B cell (primary cell): Measurements from ENCODE around the gene CDC42SE2. TPM values are rescaled to one million over a fixed set of nuclear protein-coding genes. Genes with fewer than 3 reads are reported as not detected.

Experiments
- ATAC-seq: fragments of 200-7000 bp; cut with Tn5 transposase; one replicate; pipeline ENCODE4 v1.10.0; 2021; ENCODE audit warnings: low read depth, mild to moderate bottlenecking, moderate number of reproducible peaks, moderate library complexity
- CTCF ChIA-PET: fragments of 350-600 bp; sonication (Branson Sonifier 250); formaldehyde crosslinking; loops from one replicate; lab custom pipeline; 2021; ENCODE audit warnings: antibody characterized with exemption, inconsistent platforms; lab: Charles Lee
- POLR2A ChIA-PET: fragments of 350-600 bp; sonication (Branson Sonifier 250); formaldehyde crosslinking; loops from one replicate; lab custom pipeline; 2021; ENCODE audit warnings: antibody characterized with exemption; lab: Charles Lee
- DNase-seq: peaks from one replicate; pipeline ENCODE4 v3.0.0; 2013
- H2AFZ ChIP-seq: 2 replicates; pipeline ENCODE4 v1.6.1; 2012; ENCODE audit warnings: mild to moderate bottlenecking, low read depth, low read length; ENCODE audit not compliant: insufficient read depth, poor library complexity, severe bottlenecking
- H3K27ac ChIP-seq, 2 donors: 1 replicate in 1 of 2; 2 replicates in 1 of 2; pipeline ENCODE4 v1.5.1; 2012 to 2013; ENCODE audit warnings: low read length in 2 of 2, mild to moderate bottlenecking in 2 of 2, moderate library complexity in 1 of 2
- H3K27me3 ChIP-seq, 4 experiments: fragments of 200-600 bp in 1 of 4; sonication (generic) in 1 of 4; replicated peaks in 1 of 4; 1 replicate in 2 of 4; 2 replicates in 2 of 4; pipeline versions ENCODE4 v1.6.1 to v1.7.0; 2013 to 2016; ENCODE audit warnings: low read length in 3 of 4, mild to moderate bottlenecking in 2 of 4, mixed read lengths in 1 of 4, moderate library complexity in 1 of 4; ENCODE audit not compliant: insufficient read depth in 4 of 4, control insufficient read depth in 3 of 4; ENCODE audit errors: control extremely low read depth in 1 of 4
- H3K36me3 ChIP-seq, 2 experiments: replicated peaks in 1 of 2; 1 replicate in 1 of 2; 2 replicates in 1 of 2; pipeline versions ENCODE4 v1.6.1 to v1.7.1; 2013; ENCODE audit warnings: low read length in 1 of 2; ENCODE audit not compliant: insufficient read depth in 2 of 2, control insufficient read depth in 1 of 2; ENCODE audit errors: control extremely low read depth in 1 of 2, extremely low read depth in 1 of 2
- H3K4me1 ChIP-seq, 2 donors: fragments of 200-600 bp in 1 of 2; sonication (generic) in 1 of 2; 1 replicate in 1 of 2; 2 replicates in 1 of 2; pipeline versions ENCODE4 v1.5.1 to v1.6.1; 2013 to 2017; ENCODE audit warnings: low read length in 2 of 2; ENCODE audit not compliant: control insufficient read depth in 2 of 2, insufficient read depth in 2 of 2
- H3K4me2 ChIP-seq: replicated peaks from 2 replicates; pipeline ENCODE3; 2012; ENCODE audit warnings: mild to moderate bottlenecking, low read depth, low read length; ENCODE audit not compliant: poor library complexity, severe bottlenecking
- H3K4me3 ChIP-seq, 5 experiments: fragments of 200-600 bp in 1 of 5; sonication (generic) in 1 of 5; 1 replicate in 3 of 5; 2 replicates in 2 of 5; pipeline versions ENCODE4 v1.5.1 to v1.7.0; 2011 to 2016; ENCODE audit warnings: low read length in 4 of 5, mild to moderate bottlenecking in 4 of 5, low read depth in 2 of 5, control low read depth in 1 of 5, moderate library complexity in 1 of 5; ENCODE audit not compliant: insufficient read depth in 1 of 5; ENCODE audit errors: control extremely low read depth in 1 of 5, extremely low read depth in 1 of 5
- H3K79me2 ChIP-seq: fragments of 200-600 bp; sonication (generic); one replicate; pipeline ENCODE4 v1.6.0; 2016; ENCODE audit warnings: low read length; ENCODE audit not compliant: control insufficient read depth, insufficient read depth
- H3K9ac ChIP-seq: fragments of 200-600 bp; sonication (generic); 2 replicates; pipeline ENCODE4 v1.6.1; 2017; ENCODE audit warnings: mild to moderate bottlenecking, low read length, moderate library complexity
- H3K9me3 ChIP-seq, 3 donors: one replicate each; pipeline versions ENCODE4 v1.6.1 to v1.7.1; 2013; ENCODE audit warnings: low read length in 2 of 3; ENCODE audit not compliant: control insufficient read depth in 2 of 3, insufficient read depth in 1 of 3; ENCODE audit errors: control extremely low read depth in 1 of 3
- H4K20me1 ChIP-seq: 2 replicates; pipeline ENCODE4 v1.6.0; 2012; ENCODE audit warnings: mild to moderate bottlenecking, low read length; ENCODE audit not compliant: insufficient read depth, control insufficient read depth, poor library complexity, severe bottlenecking
- H3K27ac Mint-ChIP-seq: one replicate; pipeline ENCODE4 v1.8.0; 2021; ENCODE audit warnings: mixed read lengths
- H3K27me3 Mint-ChIP-seq: one replicate; pipeline ENCODE4 v1.8.0; 2021; ENCODE audit warnings: mixed read lengths
- H3K4me1 Mint-ChIP-seq: one replicate; pipeline ENCODE4 v1.8.0; 2021; ENCODE audit warnings: mixed read lengths
- H3K4me3 Mint-ChIP-seq: one replicate; pipeline ENCODE4 v1.8.0; 2021; ENCODE audit warnings: mixed read lengths
- H3K9me3 Mint-ChIP-seq: one replicate; pipeline ENCODE4 v1.8.0; 2022; ENCODE audit warnings: mixed read lengths; ENCODE audit not compliant: insufficient read depth
- CTCF ChIP-seq: fragments of 200-600 bp; IDR thresholded peaks from one replicate; pipeline ENCODE4 v1.8.0; 2022; ENCODE audit warnings: antibody characterized with exemption, mild to moderate bottlenecking
- EZH2 ChIP-seq: IDR thresholded peaks from 2 replicates; pipeline ENCODE4 v1.6.1; 2012; ENCODE audit warnings: borderline replicate concordance, low read depth, mild to moderate bottlenecking, moderate library complexity, low read length; ENCODE audit not compliant: insufficient read depth, poor library complexity, severe bottlenecking
- WGBS: methylation state at CpG from one replicate; pipeline ENCODE4 v1.1.5; 2013; ENCODE audit warnings: missing lambda C conversion rate; ENCODE audit not compliant: insufficient coverage; 5-methylcytosine and 5-hydroxymethylcytosine counted together
- intact Hi-C: fragments of 100-400 bp; cut with micrococcal nuclease; formaldehyde crosslinking; loops from one replicate; pipeline ENCODE4 v1.10.0; 2022
- polyA plus RNA-seq: library from polyadenylated mRNA; depleted of rRNA; stranded (reverse); fragments of >200 nt; gene quantifications from 2 replicates; pipeline ENCODE4 v1.2.3, GENCODE V29; 2012
- total RNA-seq, 2 donors: library from RNA; stranded (reverse); fragments of 120-200 nt in 1 of 2; gene quantifications; 1 replicate in 1 of 2; 2 replicates in 1 of 2; pipeline versions ENCODE4 v1.2.3 to v1.2.4, GENCODE V29; 2013 to 2022

CDC42SE2 gene
- total and polyA plus RNA-seq, 2 donors (not counting 1 experiment from before 2014, with no cell fraction given): 42.5 to 161 TPM

DNA sequence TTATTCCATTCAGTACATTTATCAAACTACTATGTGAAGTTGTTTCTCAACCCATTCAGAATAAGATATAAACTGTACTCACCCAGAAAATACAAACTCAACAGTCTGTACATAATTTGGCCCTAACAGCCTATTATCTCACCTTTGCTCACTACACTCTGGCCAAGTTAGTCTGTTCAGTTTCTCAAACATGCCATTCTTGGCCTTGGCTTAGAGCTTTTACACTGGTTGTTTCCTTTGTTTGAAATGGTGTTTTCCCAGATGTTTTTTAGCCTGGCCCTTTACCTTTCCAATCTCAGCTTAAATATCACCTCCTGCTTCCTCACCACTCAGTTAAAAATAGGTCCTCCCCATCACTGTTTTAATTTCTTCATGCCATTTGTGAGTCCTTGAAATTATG lies 13.6 kb downstream of the CDC42SE2 start:
- Histone ChIP-seq H3K9me3 (no peaks in the 10 kb centered on the region), H3K27ac (peak overlapping the region in 1 of 2 donors; percentile 70), H3K4me3 (no peak overlapping the region), H3K79me2 (peaks cover 99% of the 10 kb centered on the region), H4K20me1 (peaks cover 39% of the 10 kb centered on the region), H3K27me3 (no peaks in the 10 kb centered on the region), H3K9ac (no peak overlapping the region), H3K4me2 (no peak overlapping the region), H3K4me1 (peaks cover 74 to 86% of the 10 kb centered on the region in 2 donors), H2AFZ (no peak overlapping the region), H3K36me3 (no peaks in the 10 kb centered on the region)
- Mint-ChIP-seq H3K4me3 (peak overlapping the region; percentile 17), H3K27me3 (no peaks in the 10 kb centered on the region), H3K9me3 (no peaks in the 10 kb centered on the region), H3K4me1 (peaks cover 79% of the 10 kb centered on the region), H3K27ac (peak overlapping the region; percentile 59)
- ATAC-seq: no peak
- DNase-seq: no peak
- no peak for TF ChIP-seq CTCF
- TF ChIP-seq EZH2: no peak
- ChIA-PET POLR2A (interaction anchor here (1.7 kb wide), 1 partner anchor 13 kb away, joined by 3 read pairs; the partner anchor contains the start of gene CDC42SE2), CTCF (interaction anchor here (1.2 to 2.0 kb wide), 2 partner anchors 12 to 13 kb away, joined by 3 to 12 read pairs; partner anchors contain the start of gene CDC42SE2)
- intact Hi-C loops: no loop called here

- Mint-ChIP-seq H3K4me3 (no peak overlapping the region), H3K4me1 (peaks cover 78% of the 10 kb centered on the region), H3K27me3 (no peaks in the 10 kb centered on the region), H3K27ac (peak overlapping the region; percentile 69), H3K9me3 (no peaks in the 10 kb centered on the region)
- H3K9me3 ChIP-seq: no peaks in the 10 kb centered on the region
- TF ChIP-seq CTCF (no peak), EZH2 (no peak)
- no peak overlapping the region for H3K9ac ChIP-seq
- intact Hi-C loops: loop anchor here (2.0 kb wide), 1 partner anchor 25 kb away; no protein-coding TSS in a partner anchor
- no CpG with 5 or more reads among the region's 5 CpGs for WGBS
- H3K36me3 ChIP-seq: no peaks in the 10 kb centered on the region
- peaks cover 97% of the 10 kb centered on the region for H3K79me2 ChIP-seq
- H3K4me1 ChIP-seq: peaks cover 70 to 83% of the 10 kb centered on the region in 2 donors
- no peak overlapping the region for H3K4me3 ChIP-seq
- no peaks in the 10 kb centered on the region for H3K27me3 ChIP-seq
- H3K4me2 ChIP-seq: no peak overlapping the region
- ChIA-PET CTCF (interaction anchor here (0.6 to 2.0 kb wide), 3 partner anchors 12 to 104 kb away, joined by 3 to 12 read pairs (median 3); partner anchors contain the start of gene CDC42SE2), POLR2A (interaction anchor here (1.5 to 1.7 kb wide), 2 partner anchors 14 to 25 kb away, joined by 3 to 4 read pairs; partner anchors contain the start of gene CDC42SE2)
- DNase-seq: no peak
- no peak for ATAC-seq
- peaks cover 36% of the 10 kb centered on the region for H4K20me1 ChIP-seq
- no peak overlapping the region for H2AFZ ChIP-seq
- H3K27ac ChIP-seq: peak overlapping the region in 1 of 2 donors; percentile 70
Observed at GRCh38 chr5:131277875-131278740, 14.3 kb downstream of the CDC42SE2 start.
